GM13976 (cell line): ENCODE data around the gene TFAP2E.

ENCODE experiments used
- DNase-seq: peaks from one replicate; pipeline ENCODE4 v3.0.0; 2012; ENCODE audit warnings: low spot score
- CTCF ChIP-seq: IDR thresholded peaks from 2 replicates; pipeline ENCODE4 v1.5.1; 2012; ENCODE audit warnings: borderline replicate concordance, mild to moderate bottlenecking; ENCODE audit not compliant: insufficient read depth; ENCODE audit errors: extremely low read depth, missing control alignments, control extremely low read depth
- in situ Hi-C: fragments of 300-500 bp; cut with MboI; formaldehyde crosslinking; loops from one replicate; pipeline ENCODE4 v1.12.0; 2022; ENCODE audit warnings: low sequenced_read_pairs, mixed read lengths, inconsistent platforms; ENCODE audit not compliant: unreplicated experiment

TFAP2E gene

GRCh38 chr1:35556484-35557117 is 16.5 kb upstream of the TFAP2E start:
- in situ Hi-C loops = no loop called here
- peak; percentile 8 for TF ChIP-seq CTCF
- DNase-seq = no peak

GRCh38 chr1:35557118-35557610 is 15.9 kb upstream of the TFAP2E start, which contains the start of gene KIAA0319L:
TSS of gene KIAA0319L (minus strand) at chr1:35557403. CDS start at chr1:35554491, 2,912 bp downstream.
- in situ Hi-C loops = no loop called here
- no peak for TF ChIP-seq CTCF
- peak; percentile 93 for DNase-seq

GRCh38 chr1:35557611-35558373 is 15.3 kb upstream of the TFAP2E start, which contains the start of gene NCDN:
TSS of gene NCDN (plus strand) at chr1:35557799. CDS start at chr1:35558191, 392 bp downstream.
- TF ChIP-seq CTCF = no peak
- peak; percentile 97 for DNase-seq
- in situ Hi-C loops = no loop called here

GRCh38 chr1:35558374-35559316 is 14.5 kb upstream of the TFAP2E start:
- no peak for TF ChIP-seq CTCF
- in situ Hi-C loops = no loop called here
- DNase-seq = peak; percentile 34

- TF ChIP-seq CTCF = no peak
- no peak for DNase-seq
- in situ Hi-C loops = no loop called here
Measured at GRCh38 chr1:35559317-35559944, 13.7 kb upstream of the TFAP2E start.
